B cell (primary cell): ENCODE results near the gene ARHGAP33.

ENCODE experiments used
- EZH2 ChIP-seq: IDR thresholded peaks from 2 replicates; pipeline ENCODE4 v1.6.1; 2012; ENCODE audit warnings: borderline replicate concordance, low read depth, mild to moderate bottlenecking, moderate library complexity, low read length; ENCODE audit not compliant: insufficient read depth, poor library complexity, severe bottlenecking
- TF ChIP-seq, protein P1 (sequence below): fragments of 200-600 bp; IDR thresholded peaks from one replicate; pipeline ENCODE4 v1.8.0; 2022; ENCODE audit warnings: antibody characterized with exemption, mild to moderate bottlenecking

DNA sequence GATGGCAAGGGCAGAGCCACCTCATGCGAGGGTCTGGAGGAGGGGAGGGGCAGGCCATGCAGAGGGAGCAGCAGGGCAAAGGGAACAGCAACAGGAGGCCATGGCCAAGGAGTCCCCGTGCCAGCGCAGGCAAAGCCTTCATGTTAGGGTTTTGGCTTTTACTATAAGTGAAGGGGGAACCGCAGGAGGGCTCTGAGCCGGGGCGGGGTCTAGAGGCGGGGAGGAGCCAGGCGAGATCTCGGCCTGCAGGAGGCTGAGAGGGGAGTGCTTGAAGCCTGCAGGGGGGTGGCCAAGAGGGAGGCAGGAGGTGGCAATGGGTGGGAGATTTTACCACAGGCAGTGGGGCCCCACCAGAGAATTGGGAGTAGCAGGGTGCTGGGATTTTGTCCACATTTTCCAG lies 6.3 kb downstream of the ARHGAP33 start:
- TF ChIP-seq, protein P1, sequence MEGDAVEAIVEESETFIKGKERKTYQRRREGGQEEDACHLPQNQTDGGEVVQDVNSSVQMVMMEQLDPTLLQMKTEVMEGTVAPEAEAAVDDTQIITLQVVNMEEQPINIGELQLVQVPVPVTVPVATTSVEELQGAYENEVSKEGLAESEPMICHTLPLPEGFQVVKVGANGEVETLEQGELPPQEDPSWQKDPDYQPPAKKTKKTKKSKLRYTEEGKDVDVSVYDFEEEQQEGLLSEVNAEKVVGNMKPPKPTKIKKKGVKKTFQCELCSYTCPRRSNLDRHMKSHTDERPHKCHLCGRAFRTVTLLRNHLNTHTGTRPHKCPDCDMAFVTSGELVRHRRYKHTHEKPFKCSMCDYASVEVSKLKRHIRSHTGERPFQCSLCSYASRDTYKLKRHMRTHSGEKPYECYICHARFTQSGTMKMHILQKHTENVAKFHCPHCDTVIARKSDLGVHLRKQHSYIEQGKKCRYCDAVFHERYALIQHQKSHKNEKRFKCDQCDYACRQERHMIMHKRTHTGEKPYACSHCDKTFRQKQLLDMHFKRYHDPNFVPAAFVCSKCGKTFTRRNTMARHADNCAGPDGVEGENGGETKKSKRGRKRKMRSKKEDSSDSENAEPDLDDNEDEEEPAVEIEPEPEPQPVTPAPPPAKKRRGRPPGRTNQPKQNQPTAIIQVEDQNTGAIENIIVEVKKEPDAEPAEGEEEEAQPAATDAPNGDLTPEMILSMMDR, result no peak
- TF ChIP-seq EZH2, result no peak
